ENCODE results near the gene ELOB.

The ELOB gene

DNA sequence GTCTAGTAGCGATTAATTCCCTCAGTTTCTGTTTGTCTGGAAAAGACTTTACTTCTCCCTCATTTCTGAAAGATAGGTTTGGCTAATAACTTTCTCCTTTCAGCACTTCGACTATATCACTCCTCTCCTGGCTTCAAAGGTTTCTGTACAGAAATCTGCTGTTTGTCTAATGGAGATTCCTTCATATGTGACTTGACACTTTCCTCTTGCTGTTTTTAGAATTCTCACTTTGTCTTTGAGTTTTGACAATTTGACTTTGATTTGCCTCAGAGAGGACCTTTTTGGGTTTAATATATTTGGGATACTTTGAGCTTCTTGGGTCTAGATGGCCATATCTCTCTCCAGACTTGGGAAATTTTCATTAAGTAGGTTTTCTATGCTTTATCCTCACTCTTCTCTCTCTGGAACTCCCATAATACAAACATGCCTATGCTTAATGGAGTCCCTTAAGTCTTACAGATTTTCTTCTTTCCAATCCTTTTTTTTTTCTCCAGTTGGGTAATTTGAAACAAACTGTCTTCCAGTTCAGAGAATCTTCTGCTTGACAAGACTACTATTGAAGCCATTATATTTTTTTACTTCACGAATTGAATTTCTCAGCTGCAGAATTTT lies 32.2 kb upstream of the ELOB start:
- FAIRE-seq: no peak

DNA sequence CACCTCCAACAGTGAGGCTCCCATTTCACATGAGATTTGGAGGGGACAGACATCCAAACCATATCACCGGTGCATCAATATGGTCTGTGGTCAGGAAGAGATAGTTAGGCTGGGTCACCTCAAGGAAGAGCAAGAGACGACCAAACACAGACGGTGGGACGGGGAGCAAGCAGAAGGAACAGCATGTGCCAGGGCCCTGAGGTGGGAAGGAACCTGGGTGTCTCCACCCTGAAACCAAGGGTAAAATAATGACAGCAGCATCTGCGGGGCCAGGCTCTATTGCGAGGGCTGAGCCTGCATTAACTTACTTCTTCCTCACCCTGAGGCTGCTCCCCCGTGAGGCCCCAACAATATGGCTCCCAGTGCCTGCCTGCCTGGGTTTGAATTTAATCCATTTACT lies 31.1 kb upstream of the ELOB start:
- FAIRE-seq: no peak

DNA sequence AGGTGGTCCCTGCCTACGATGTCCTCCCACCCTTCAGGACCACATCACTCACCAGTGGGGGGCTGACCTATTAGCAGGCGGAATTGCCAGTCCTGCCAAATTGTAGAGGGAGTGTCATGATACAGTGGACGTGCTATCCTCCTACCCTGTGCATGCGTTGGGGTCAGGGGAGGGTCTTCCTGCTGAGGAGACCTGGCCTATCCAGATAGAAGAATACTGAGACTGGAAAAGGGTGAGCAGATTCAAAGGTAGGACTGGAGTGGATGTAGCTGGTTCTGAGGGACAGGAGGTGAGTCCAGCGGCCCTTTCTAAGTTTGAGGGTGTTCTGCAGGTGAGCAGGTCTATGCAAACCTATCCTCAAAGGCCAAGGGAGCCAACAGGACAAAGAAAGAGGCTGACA lies 29.2 kb upstream of the ELOB start:
- FAIRE-seq: no peak

DNA sequence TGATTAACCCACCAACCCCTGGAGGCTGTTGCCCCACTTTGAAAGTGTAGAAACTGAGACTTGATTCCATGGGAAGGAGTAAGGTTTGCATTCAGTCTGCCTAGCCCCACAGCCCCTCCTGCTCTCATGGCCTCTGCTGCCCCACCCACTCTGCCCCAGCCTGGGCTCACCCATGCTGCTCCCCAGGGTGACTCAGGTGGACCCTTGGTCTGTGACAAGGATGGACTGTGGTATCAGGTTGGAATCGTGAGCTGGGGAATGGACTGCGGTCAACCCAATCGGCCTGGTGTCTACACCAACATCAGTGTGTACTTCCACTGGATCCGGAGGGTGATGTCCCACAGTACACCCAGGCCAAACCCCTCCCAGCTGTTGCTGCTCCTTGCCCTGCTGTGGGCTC lies 27.6 kb upstream of the ELOB start:
- no peak for FAIRE-seq

DNA sequence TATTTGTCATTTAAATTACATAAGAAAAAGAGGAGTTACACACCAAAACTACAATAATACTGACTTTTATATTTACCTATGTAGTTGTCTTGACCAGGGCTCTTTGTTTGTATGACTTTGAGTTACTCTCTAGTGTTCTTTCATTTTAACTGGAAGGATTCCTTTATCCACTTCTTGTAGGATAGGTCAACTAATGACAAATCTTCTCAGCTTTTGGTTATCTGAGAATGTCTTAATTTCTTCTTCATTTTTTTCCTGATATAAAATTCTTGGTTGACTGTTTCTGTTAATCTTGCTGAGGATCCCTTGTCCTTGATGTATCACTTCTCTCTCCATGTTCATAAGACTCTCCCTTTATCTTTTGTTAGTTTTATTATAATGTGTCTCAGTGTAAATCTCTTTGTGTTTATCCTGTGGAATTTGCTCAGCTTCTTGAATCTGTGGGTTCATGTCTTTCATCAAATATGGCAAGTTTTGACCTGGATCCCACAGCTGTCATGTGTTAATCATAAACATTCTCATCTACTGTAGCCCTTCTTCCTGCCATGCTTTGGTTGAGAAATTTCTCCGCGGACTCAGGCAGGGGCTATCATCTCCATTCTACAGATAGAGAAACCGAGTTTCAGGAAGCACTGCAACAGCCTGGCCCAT lies 26.6 kb upstream of the ELOB start:
- no peak for FAIRE-seq

DNA sequence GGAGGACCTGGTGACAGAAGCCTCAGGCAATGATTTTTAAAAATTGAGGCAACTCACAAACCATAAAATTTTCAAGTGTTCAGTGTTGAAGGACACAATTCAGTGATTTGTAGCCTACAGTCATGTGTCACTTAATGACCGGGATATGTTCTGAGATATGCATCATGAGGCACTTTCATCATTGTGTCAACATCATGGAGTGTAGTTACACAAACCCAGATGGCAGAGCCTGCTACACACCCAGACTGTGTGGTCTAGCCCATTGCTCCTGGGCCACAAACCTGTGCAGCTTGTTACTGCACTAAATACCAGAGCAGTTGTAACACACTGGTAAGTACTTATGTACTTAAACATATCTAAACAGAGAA lies 22.8 kb upstream of the ELOB start:
- no peak for FAIRE-seq

DNA sequence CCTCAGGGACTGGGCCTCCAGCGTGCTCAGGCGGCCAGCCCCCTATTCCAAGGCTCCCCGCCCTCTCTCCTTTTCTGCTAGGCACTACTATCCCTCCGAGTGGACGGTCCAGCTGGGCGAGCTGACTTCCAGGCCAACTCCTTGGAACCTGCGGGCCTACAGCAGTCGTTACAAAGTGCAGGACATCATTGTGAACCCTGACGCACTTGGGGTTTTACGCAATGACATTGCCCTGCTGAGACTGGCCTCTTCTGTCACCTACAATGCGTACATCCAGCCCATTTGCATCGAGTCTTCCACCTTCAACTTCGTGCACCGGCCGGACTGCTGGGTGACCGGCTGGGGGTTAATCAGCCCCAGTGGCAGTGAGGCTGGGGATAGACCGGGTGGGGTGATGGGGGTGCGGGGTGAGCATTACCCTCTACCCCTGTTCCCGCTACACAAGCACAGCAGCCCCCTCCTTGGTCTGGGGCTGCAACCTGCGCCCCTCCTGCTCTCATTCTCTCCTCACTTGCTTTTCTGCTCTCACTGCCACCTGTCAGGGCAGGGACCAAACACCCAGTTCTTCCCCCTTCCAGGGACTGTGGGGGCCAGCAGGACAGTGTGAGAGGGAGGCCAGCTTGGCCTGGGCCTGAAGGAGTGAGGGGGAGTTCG lies 22.3 kb upstream of the ELOB start:
- no peak for FAIRE-seq

DNA sequence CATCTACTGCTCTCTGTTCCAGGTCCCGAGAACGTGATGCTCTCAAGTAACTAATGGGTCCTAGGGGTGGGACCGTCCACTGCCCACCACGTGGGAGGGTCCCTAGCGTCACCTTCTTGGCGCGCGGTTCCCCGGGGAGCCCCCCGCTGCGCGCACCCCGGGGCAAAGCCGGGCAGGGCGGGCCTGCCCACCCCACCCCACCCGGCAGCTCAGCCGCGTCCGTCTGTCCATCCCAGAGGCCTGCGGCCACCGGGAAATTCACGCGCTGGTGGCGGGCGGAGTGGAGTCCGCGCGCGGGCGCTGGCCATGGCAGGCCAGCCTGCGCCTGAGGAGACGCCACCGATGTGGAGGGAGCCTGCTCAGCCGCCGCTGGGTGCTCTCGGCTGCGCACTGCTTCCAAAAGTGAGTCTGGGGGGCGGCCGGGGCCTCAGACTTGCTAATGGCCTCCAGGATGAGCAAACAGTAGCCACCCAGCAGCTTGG lies 21.7 kb upstream of the ELOB start:
- FAIRE-seq: no peak

DNA sequence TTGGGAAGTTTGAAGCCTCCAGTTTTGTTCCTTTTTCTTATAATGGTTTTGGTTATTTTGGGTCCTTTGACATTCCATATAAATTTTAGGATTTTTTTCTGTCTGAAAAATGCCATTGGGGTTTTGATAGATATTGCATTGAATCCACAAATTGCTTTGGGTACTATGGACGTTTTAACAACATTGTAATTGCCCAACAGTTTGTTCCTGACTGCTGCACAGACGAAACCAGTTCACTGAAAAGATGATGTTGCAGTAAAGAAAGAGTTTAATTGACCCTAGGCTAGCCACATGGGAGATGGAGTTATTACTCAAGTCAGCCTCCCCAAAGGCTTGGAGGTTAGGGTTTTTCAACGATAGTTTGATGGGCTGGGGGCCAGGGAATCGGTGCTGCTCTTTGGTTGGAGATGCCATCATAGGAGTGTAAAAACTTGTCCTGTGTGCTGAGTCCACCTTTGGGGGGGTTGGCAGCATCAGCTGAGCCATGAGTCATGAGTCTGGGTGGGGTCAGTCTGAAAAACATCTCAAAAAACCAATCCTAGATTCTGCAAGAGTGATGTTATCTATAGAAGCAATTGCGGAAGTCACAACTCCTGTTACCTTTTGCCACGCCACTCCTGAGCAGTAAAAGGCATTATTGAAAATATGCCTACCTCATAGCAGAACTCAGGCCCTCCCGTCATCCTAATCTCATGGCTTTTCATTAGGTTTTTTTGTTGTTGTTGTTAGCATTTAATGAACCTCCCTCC lies 18.5 kb upstream of the ELOB start:
- FAIRE-seq: no peak

DNA sequence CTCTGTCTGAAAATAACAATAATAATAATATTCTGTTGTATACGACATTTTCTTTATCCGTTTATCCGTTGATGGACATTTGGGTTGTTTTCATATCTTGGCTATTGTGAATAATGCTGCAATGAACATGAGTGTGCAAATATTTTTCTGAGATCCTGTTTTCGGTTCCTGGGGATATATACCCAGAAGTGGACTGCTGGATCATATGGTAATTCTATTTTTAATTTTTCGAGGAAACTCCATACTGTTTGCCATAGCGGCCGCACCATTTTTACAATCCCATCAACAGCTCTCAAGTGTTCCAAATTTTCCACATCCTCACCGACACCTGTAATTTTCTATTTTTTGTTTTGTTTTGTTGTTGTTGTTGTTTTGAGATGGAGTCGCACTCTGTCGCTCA lies 15.9 kb upstream of the ELOB start:
- FAIRE-seq: no peak

DNA sequence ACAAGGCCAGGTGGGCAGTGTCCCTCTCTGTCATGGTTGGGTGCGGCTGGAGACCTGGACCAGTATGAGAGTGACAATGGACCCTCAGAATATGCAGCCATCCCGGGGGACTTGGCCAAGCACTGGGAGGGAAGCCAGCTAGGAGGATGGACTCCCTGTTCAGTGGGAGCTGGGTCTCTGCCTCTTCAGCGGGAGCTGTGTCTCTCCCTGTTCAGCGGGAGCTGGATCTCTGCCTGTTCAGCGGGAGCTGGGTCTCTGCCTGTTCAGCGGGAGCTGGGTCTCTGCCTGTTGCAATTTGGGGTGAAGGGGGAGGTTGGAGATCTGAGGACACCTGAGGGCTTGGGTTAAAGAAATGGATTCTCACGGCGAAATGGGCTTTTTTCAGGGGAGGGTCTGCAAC lies 14.1 kb upstream of the ELOB start:
- FAIRE-seq: no peak

DNA sequence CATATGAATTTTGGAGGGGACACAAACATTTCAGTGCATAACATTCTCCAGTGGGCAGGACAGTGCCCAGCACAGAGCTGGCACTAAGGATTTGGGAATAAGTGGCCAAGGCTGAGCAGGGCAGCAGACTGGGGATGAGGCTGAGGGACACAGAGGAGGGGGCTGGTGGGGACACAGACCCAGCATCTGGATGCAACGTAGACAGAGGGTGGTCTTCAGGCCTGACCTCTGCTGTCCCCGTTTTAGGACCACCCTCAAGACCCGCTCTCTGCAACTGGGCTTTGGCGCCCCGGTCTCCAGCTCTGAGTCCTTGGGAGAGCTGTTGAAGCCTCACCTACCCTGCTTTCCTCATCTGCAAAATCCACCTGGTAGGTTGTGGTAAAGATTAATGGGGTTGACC lies 13.6 kb upstream of the ELOB start:
- FAIRE-seq: no peak

DNA sequence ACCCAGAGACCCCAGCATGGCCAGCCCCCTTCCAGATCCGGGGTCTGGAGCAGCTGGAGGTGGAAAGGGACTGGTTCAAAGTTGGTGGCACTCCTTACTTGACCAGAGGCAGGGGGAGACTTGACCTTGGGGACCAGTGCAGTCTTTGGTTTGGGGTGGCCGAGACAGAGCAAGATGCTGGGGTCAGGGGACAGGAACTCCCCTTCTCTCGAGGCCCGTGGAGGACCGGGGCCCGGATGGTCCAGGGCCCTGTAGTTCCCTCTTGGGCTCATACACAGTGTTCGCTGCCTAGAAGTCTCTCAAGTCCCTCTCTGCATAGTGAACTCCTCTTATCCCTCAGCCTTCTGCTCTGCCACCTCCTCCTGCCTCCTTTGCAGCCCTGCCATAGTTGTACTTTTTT lies 10.9 kb upstream of the ELOB start:
- no peak for FAIRE-seq

DNA sequence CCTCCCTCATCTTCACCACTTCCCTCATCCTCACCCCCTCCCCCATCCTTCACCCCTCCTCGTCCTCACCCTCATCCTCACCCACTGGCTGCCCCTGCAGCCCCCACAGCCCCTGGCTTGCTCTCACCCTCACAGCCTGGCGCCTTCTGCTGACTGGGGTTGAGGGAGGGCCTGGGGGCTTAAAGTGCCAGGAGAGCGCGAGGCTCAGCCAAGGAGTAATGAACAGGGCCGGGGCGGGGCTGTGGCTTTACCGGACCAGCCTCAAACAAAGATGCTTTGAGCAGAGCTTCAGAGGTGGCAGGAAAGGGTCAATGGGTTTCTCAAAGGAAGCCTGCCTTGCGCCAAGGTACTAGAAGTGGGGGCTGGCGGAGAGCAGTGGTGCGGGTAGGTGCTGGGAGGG lies 10.3 kb upstream of the ELOB start, which contains the start of gene PRSS33:
PRSS33 (minus strand) TSS at position 155 of the 400 bp plus-strand sequence. CDS start 1,013 bp downstream, outside the sequence.
- no peak for FAIRE-seq

DNA sequence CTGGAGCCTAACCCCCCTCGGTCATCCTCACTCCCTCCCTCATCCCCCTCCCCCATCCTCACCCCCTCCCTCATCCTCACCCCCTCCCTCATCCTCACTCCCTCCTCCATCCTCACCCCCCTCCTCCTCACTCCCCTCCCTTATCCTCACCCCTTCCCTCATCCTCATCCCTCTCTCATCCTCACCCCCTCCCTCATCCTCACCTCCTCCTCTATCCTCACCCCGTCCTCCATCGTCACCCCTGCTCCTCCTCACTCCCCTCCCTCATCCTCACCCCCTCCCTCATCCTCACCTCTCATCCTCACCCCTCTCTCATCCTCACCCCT lies 9.7 kb upstream of the ELOB start:
- no peak for FAIRE-seq

DNA sequence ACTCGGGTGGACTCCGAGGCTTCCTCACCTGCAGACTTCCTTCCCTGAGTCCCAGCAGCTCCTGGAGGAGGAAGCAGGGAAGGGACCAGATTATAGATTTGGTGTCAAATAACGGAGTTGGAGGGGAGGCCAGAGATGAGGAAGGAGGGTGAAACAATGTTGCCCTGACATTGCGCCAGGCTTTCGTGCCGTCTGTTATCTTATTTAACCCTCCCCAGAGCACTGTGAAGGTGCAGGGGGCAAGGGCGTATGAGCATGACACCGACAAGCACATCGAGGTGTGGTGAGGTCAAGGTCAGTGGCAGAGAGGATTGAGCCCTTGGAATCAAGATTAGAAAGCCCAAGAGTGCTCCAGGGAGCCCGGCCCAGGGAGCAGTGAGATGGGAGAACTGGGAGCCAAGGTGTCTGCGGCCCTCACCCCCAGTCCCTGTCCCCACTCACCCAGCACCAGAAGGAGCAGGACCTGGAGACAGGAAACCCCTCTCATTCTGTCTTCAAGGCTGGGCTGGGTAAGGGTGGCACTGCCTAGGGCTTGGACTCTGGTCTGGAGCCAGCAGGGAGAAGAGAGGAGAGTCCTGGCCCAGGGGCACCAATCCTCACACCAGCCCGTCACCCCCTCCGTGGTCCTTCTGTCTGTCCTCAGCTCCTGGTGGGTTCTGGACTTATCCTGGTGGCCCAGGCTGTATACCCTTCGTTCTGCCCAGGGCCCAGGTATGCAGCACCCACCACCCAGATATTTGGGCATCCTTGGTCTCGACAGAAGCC lies 9.2 kb upstream of the ELOB start:
- no peak for FAIRE-seq

DNA sequence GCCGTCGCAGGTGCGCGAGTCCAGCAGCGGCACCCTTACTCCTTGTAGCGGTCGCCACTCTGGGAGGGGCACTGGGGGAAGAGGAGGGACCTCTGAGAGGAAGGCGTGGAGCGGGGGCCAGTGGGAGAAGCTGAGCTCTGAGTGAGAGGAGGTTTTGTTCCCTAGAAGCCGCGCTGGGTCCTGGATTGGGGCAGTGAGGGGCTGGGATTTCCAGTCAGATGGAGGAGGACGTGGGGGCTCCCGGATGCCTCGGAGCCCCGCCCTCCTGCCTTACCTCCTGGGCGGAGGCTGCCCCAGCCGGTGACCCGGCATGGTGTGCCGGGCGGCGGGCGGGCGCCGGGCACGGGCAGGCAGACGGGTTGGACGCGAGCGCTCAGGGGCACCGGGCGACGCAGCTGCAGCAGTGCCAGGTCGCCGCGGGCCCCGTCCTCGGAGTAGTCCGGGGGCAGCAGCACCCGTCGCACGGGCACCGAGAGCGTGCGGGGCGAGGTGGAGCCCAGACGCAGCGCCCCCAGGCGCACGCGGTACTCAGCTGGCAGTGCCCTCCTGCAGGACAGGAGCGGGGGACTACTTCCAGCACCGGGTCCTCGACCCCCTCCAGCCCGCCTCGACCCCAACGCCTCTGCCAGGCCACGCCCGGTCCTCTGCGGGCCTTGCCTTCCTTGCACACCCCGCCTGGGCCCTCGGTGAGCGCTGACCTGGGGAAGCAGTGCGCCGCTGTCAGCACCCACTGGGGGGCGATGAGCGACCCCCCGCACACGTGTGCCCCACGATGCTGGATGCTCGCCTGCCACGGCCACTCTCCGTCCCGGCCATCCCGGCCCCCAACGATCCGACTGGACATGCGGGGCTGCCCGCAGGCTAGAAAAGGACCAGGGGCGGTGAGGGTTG lies 8.3 kb upstream of the ELOB start:
- FAIRE-seq: no peak

DNA sequence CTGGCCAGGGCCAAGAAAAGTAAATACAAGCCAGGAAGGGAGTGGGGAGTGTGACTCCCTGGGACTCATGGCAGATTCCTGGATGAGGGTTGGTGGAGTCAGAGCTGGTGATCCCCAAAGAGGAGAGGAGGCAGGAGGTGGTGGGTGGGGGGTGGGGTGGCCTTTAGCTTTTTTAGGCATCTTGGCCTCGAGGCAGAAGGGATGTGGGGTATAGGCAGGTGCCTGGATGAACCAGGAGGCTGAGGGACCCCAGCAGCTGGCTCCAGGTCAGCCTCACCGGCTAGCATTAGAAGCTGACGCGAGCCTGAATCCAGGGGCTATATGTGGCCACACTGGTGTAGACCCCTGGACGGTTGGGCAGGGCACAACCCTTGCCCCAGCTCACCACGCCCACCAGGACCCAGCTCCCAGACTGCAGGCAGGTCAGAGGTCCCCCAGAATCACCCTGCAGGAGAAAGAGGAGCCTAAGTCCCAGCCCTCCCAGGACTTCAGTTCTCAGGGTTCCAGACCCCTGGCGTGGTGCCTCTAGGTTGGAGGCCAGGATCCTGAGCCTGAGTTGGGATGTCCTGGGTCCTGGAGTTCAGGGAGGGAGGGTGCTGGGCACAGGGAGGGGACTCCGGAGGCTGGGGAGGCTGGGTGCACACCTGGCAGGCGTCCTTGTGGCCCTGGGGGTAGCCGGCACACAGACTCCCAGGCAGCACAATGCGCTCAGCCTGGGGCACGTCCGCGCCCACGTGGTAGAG lies 7.4 kb upstream of the ELOB start:
- no peak for FAIRE-seq

DNA sequence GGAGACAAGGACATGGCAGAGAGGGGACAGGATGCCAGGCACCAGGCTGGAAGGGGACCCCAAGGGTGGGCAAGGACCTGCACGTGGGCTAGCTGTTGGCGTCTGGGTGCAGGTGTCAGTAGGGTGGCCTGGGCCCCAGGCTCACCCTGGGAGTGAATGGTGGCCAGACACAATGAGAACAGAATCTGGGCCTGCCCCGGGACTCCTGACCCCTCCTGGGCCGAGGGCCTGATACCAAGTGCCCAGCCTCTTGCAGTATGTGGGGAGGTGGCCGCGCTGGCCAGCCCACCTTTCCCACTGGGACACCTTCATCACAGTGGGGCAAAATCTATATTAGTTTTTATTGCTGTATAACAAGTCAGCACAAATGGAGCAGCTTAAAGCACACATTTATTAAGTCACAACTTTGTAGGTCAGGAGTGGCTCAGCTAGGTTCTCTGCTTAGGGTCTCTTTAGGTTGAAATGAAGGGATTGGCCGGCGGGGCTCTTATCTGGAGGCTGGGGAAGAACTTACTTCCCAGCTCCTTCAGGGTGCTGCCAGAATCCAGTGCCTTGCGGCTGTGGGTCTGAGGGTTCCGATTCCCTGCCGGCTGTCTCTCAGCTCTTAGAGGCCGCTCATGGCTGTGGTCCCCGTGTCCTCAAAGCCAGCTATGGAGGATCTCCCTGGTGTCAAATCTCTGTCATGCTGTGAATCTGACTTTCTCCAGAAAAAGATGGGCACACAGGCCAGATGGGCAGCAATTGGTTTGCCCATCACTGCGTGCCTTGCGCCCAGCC lies 6.7 kb upstream of the ELOB start:
- no peak for FAIRE-seq

Data from endometrium (tissue), 2 donors.